HG03175 (cell line): ENCODE data around the gene FAM204A.

Source experiments
- ATAC-seq: cut with Tn5 transposase; IDR thresholded peaks from one replicate; pipeline ENCODE4 v1.9.1; 2021; ENCODE audit warnings: mild to moderate bottlenecking, moderate library complexity; ENCODE audit not compliant: unreplicated experiment

The FAM204A gene

GRCh38 chr10:118332948-118333710 is 9.0 kb downstream of the FAM204A start:
- no peak for ATAC-seq

GRCh38 chr10:118332236-118332635 is 9.9 kb downstream of the FAM204A start:
- ATAC-seq = peak; percentile 59

DNA sequence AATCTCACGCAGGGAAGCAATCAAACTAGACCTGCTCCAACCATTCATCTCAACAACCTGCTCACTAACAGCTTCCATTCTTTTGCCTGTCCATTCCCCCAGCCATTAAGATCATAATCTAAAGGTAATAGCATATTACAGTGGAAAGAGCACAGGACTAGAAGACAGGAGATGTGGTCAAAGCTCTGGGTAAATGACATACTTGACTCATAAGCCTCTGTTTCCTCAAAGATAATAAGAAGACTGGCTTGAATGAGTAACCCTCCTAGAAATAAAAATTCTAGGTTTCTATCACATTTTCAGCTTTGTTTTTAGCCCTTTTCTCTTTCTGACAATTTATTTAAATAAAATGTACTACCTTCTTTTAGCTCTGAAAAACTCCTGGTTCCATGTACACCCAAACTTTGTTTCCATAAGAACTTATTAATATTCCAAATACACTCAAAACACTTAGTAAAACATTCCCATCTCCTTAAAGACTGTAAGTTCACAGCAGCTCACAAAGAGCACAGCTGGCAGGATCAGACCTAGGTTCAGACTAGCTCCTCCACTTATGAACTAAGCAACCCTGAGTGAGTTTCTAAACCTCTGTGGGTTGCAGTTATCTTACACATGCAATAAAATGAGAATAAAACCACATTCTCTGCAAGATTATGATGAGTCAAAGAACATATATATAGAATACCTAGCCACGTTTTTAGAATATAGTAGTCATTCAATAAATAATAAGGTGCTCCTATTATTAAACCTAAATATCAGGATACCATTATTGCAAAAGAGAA is 11.6 kb downstream of the FAM204A start:
- no peak for ATAC-seq

DNA sequence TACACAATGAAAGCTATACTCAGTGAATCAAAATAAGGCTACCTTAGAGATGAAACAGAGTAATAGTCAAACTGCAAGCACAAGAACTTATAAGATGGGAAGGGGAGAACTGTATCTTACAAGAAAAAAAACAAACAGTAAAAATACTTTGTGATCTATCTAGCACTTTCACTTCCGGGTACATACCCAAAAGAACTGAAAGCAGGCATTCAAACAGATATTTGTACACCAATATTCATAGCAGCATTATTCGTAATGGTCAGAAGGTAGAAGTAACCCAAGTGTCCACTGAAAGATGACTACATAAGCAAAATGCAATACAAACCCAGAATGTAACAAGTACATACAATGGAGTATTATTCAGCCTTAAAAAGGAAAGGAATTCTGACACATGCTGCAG is 18.0 kb downstream of the FAM204A start:
- no peak for ATAC-seq

GRCh38 chr10:118321724-118322575 is 20.2 kb downstream of the FAM204A start:
- no peak for ATAC-seq

- no peak for ATAC-seq
Observed at GRCh38 chr10:118315629-118316028, 26.5 kb downstream of the FAM204A start.

GRCh38 chr10:118314882-118315281 is 27.2 kb downstream of the FAM204A start:
- ATAC-seq = no peak

DNA sequence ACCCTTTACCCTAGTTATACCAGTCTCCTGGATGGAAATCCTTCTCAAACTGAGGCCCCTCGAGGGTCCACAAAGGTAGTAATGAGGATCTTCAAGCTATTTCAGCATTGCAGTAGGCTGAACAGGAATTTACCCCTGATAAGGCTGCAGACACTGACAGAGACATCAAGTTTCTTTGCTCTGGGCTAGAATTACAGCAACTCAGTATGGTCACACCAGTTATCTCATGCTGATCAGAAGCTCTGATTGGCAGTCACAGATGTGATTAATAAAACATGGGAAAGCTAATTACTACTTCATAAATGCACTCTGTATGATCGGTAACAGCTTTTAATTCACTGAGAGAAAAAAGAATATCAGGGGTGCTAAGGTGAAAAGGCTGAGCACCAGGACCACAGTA is 30.6 kb downstream of the FAM204A start:
- no peak for ATAC-seq

DNA sequence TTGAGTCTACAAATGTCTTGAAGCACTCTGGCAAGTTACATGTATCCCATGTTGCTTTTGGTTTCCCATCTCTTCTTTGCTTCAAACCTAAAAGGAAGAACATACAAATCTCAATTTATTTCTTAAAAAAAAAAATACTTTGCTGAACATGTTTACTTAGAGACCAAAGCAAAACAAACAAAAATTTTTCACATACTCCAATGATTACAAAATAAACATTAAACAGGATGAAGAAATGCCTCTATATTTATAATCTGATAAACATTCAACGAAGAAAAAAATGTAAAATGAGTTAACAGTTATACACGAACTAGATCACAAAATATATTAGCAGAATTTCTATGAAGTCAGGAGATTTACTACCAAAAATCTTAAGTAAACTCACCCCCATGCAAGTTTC is 31.3 kb downstream of the FAM204A start:
- no peak for ATAC-seq

- no peak for ATAC-seq
Observed at GRCh38 chr10:118309911-118310310, 32.2 kb downstream of the FAM204A start.

GRCh38 chr10:118308664-118309063 is 33.5 kb downstream of the FAM204A start:
- ATAC-seq = no peak

DNA sequence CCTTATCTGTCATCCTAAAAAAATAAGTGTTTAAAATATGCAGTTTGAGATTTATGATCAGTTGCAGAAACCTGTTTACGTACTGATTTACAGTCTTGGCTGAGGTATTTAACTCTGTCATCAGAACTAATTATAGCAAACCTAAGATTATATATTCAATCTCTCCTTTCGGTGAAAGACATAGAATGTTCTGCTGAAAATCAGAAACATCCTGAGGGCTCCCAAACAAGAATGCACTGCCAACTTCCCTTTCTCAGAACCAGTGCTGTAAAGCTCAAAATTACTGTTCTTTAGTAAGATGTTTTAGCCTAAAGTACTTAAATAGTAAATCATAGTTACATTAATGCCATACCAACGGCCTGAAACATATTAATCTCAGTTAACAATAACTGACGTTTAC is 34.3 kb downstream of the FAM204A start:
- no peak for ATAC-seq

DNA sequence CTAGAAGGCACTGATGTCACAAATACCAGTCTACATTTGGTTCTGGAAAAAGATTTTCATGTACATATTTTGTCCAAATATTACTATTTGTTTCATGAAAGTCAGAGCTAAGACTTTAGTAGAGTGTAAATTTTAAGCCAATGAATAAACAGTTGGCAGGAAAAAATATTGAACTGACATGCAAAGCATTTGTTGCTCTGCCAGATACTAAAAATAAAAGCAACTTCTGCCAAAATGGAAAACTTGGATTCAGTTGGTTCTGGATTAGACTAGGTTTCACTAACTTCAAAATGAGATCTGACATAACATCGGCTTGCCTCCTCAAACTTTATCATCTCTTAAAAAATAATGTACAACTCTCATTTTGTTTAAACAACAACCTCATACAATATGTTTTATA is 34.9 kb downstream of the FAM204A start:
- no peak for ATAC-seq

DNA sequence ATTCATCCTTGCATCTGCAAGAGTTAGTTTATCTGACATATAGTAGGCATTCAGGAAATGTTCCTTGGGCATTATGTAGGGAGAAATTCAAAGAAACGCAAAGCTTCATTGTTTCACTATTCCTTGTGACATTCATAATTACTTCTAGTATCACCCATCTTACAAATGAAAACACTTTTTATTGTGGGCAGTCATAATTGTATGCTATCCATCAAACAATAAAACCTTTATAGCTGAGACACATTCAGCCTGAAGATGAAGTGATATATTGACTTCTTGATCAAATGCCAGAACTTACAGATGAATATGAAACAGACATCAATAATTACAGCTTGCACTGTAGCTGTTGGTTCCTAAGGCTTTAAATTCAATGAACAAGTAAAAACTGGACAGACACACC is 36.4 kb downstream of the FAM204A start:
- no peak for ATAC-seq

DNA sequence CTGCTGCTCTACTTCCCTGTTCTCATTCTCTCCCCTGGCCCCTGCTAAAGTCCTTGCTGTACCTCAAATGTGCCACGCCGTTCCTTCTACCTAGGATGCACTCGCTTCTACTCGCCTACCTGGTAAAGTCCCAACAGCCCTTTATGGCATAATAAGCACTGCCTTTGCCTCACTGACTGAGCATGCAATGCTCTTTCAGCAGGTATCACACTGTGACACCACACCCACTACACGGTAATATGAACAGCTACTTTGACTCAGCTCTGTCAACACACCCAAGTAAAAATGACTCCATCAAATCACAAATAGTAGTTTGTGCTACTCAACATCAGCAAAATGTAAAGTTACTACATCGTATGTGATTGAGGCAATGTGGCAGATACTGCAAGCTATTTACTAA is 37.6 kb downstream of the FAM204A start:
- ATAC-seq = no peak

DNA sequence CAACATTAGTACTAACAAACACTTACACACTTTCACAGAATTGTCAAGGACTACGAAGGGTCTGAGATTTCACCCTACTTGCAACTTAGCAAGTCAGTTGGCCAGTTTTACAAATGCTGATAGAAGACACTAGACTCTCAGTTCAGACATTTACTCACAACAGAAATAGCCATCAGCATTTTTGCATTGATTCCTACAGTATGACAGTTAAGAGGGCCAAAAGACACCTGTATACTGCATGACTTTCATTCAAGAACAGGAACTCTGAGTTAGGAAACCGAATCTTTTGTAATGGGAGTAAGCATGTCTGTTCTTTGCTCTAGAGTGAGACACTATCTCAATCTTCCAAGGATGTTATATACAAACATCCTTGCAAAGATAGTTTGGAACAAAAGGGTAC is 40.9 kb downstream of the FAM204A start:
- no peak for ATAC-seq

DNA sequence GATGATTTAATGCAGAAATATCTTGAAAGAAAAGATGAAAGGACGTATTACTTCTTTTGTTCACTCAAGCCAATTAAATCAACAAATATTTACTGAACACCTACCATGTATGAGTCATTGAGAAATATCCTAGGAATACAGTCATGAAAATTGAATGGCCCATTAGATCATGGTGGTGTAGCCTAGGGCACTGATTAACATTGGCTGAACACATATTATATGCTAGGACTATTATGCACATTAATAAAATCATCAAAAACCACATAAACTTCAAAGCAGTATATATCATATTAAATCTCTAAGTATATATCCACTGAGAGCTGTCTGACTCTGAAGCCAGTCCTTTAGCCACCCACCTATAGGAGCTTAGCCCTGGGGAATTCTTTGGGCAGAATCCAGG is 41.8 kb downstream of the FAM204A start:
- no peak for ATAC-seq

DNA sequence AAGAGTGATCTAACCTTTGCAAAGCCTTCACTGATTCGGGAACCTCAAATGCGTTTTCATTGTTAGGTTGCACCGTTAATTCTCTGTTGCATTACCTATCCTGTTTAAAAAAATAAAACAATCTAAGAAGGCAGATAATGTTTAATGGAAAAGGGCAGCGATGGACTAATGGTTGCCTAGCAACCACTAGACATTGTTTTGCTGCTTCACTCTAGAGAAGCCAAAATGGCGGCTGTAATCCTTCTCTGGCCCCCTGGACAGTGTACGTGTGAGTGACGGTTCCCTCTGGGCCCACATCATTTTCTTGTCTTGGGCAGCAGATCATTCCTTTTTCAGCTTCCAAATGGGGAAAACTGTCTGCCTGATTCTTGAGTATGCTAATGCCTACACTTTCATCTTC is 43.3 kb downstream of the FAM204A start:
- no peak for ATAC-seq

DNA sequence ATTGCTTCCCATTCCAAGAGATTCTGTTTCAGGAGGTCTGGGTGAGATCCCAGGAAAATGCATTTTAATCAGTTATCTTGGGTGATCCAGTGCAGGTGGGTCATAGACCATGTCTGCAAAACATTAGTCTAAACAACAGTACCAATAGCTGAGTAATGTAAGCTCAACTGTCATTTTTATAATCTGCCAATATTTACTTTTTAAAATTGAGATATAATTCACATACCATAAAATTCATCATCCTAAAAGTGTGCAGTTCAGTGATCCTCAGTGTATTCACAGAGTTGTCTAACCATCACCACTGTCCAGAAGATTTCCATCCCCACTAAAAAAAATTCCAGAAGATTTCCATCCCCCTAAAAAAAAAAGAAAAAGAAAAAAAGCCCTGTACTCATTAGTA is 51.0 kb downstream of the FAM204A start:
- no peak for ATAC-seq

- no peak for ATAC-seq
Observed at GRCh38 chr10:118290471-118290995, 51.6 kb downstream of the FAM204A start.

GRCh38 chr10:118287076-118287806 is 54.9 kb downstream of the FAM204A start:
- no peak for ATAC-seq
